Trophoblast cell (in vitro differentiated cells and primary cell): ENCODE measurements around the gene RAPGEF1.

ENCODE experiments used
- DNase-seq, 2 donors: peaks; one replicate each; pipeline ENCODE4 v3.0.0-alpha.2; 2016
- H2AFZ ChIP-seq: 2 replicates; pipeline ENCODE4 v1.6.1; 2013; ENCODE audit warnings: low read length, moderate library complexity, mild to moderate bottlenecking; ENCODE audit not compliant: insufficient read depth, poor library complexity
- H2AK5ac ChIP-seq: 2 replicates; pipeline ENCODE4 v1.6.1; 2013; ENCODE audit warnings: mild to moderate bottlenecking, low read length
- H2BK120ac ChIP-seq: 2 replicates; pipeline ENCODE4 v1.6.1; 2013; ENCODE audit warnings: low read length, mild to moderate bottlenecking, moderate library complexity; ENCODE audit not compliant: insufficient read depth, poor library complexity
- H2BK12ac ChIP-seq: 2 replicates; pipeline ENCODE4 v1.6.1; 2013; ENCODE audit warnings: mild to moderate bottlenecking, low read length, moderate library complexity
- H2BK5ac ChIP-seq: 2 replicates; pipeline ENCODE4 v1.6.1; 2013; ENCODE audit warnings: low read length, low read depth, moderate library complexity, mild to moderate bottlenecking; ENCODE audit not compliant: poor library complexity
- H3K14ac ChIP-seq: 2 replicates; pipeline ENCODE4 v1.6.1; 2013; ENCODE audit warnings: mild to moderate bottlenecking, low read length
- H3K18ac ChIP-seq: 2 replicates; pipeline ENCODE4 v1.6.1; 2013; ENCODE audit warnings: mild to moderate bottlenecking, low read length
- H3K23ac ChIP-seq: 2 replicates; pipeline ENCODE4 v1.6.1; 2013; ENCODE audit warnings: low read length
- H3K27ac ChIP-seq: 2 replicates; pipeline ENCODE4 v1.5.1; 2013; ENCODE audit warnings: low read depth, mild to moderate bottlenecking, inconsistent platforms, low read length, moderate library complexity
- H3K27me3 ChIP-seq: 2 replicates; pipeline ENCODE4 v1.6.1; 2013; ENCODE audit warnings: inconsistent platforms, mild to moderate bottlenecking, low read length, moderate library complexity; ENCODE audit not compliant: insufficient read depth
- H3K36me3 ChIP-seq, 2 experiments: 1 replicate in 1 of 2; 2 replicates in 1 of 2; pipeline ENCODE4 v1.6.1; 2013; ENCODE audit warnings: low read length in 2 of 2, mild to moderate bottlenecking in 2 of 2, moderate library complexity in 1 of 2; ENCODE audit not compliant: insufficient read depth in 2 of 2, control insufficient read depth in 1 of 2
- H3K4ac ChIP-seq: 2 replicates; pipeline ENCODE4 v1.6.1; 2013; ENCODE audit warnings: low read depth, mild to moderate bottlenecking, low read length, moderate library complexity
- H3K4me1 ChIP-seq, 2 experiments: 1 replicate in 1 of 2; 2 replicates in 1 of 2; pipeline ENCODE4 v1.6.1; 2013; ENCODE audit warnings: low read length in 2 of 2, mild to moderate bottlenecking in 2 of 2, moderate library complexity in 1 of 2; ENCODE audit not compliant: insufficient read depth in 2 of 2, control insufficient read depth in 1 of 2
- H3K4me2 ChIP-seq: 2 replicates; pipeline ENCODE4 v1.6.1; 2013; ENCODE audit warnings: inconsistent platforms, mild to moderate bottlenecking, low read length, moderate library complexity
- H3K4me3 ChIP-seq: 2 replicates; pipeline ENCODE4 v1.5.1; 2013; ENCODE audit warnings: mild to moderate bottlenecking, low read depth, low read length, inconsistent platforms
- H3K79me1 ChIP-seq: one replicate; pipeline ENCODE4 v1.6.1; 2013; ENCODE audit warnings: low read length
- H3K79me2 ChIP-seq: 2 replicates; pipeline ENCODE4 v1.6.1; 2013; ENCODE audit warnings: low read length, mild to moderate bottlenecking; ENCODE audit not compliant: control insufficient read depth, insufficient read depth, poor library complexity
- H3K9ac ChIP-seq: 2 replicates; pipeline ENCODE4 v1.6.1; 2013; ENCODE audit warnings: mild to moderate bottlenecking, low read length
- H3K9me3 ChIP-seq: 2 replicates; pipeline ENCODE4 v1.6.1; 2013; ENCODE audit warnings: low read depth, mild to moderate bottlenecking, control low read depth, inconsistent platforms, low read length; ENCODE audit not compliant: insufficient read depth
- H4K12ac ChIP-seq: 2 replicates; pipeline ENCODE4 v1.6.1; 2013; ENCODE audit warnings: low read depth, mild to moderate bottlenecking, low read length, moderate library complexity
- H4K8ac ChIP-seq: 2 replicates; pipeline ENCODE4 v1.6.1; 2013; ENCODE audit warnings: low read depth, mild to moderate bottlenecking, low read length, moderate library complexity
- H4K91ac ChIP-seq: one replicate; pipeline ENCODE4 v1.6.1; 2013; ENCODE audit warnings: low read depth, mild to moderate bottlenecking, low read length, moderate library complexity
- WGBS: extraction: QIAGEN DNeasy Blood & Tissue Kit; methylation state at CpG from one replicate; pipeline ENCODE4 v1.1.7; 2013; ENCODE audit warnings: missing lambda C conversion rate; ENCODE audit not compliant: insufficient read length, insufficient coverage; ENCODE audit errors: extremely low coverage; 5-methylcytosine and 5-hydroxymethylcytosine counted together

Gene RAPGEF1

DNA sequence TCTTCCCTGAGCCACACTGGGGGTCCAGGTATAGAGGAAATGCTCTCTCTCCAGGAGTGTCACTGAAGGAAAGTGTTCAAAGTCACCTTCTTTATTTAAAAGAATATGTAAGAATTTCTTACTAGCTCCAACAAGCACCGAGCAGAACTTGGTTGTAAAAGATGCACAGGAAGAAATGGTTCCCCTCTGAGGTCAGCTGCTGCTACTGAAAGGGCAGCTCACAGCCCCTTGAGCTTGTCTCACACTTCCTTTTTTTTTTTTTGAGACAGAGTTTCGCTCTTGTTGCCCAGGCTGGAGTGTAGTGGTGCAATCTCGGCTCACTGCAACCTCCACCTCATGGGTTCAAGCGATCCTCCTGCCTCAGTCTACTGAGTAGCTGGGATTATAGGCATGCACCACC lies 117.4 kb downstream of the RAPGEF1 start:
- H4K8ac ChIP-seq: no peak overlapping the region
- no peak overlapping the region for H3K4ac ChIP-seq
- no peak overlapping the region for H4K12ac ChIP-seq
- H3K36me3 ChIP-seq: peaks cover 64 to 75% of the 10 kb centered on the region in 2 experiments
- DNase-seq: no peak
- H3K79me1 ChIP-seq: no peaks in the 10 kb centered on the region
- H3K9ac ChIP-seq: no peak overlapping the region
- no peak overlapping the region for H2BK5ac ChIP-seq
- H3K27me3 ChIP-seq: no peaks in the 10 kb centered on the region
- no peak overlapping the region for H2AK5ac ChIP-seq
- no peak overlapping the region for H3K18ac ChIP-seq
- no peak overlapping the region for H2BK120ac ChIP-seq
- H2BK12ac ChIP-seq: no peak overlapping the region
- no peak overlapping the region for H3K14ac ChIP-seq
- no CpG with 5 or more reads among the region's 4 CpGs for WGBS
- no peak overlapping the region for H4K91ac ChIP-seq
- no peak overlapping the region for H2AFZ ChIP-seq
- H3K4me3 ChIP-seq: no peak overlapping the region
- no peaks in the 10 kb centered on the region for H3K79me2 ChIP-seq
- no peak overlapping the region for H3K4me2 ChIP-seq
- H3K23ac ChIP-seq: no peak overlapping the region
- no peaks in the 10 kb centered on the region for H3K9me3 ChIP-seq
- no peak overlapping the region for H3K27ac ChIP-seq
- peaks cover 13 to 14% of the 10 kb centered on the region in 2 experiments for H3K4me1 ChIP-seq

DNA sequence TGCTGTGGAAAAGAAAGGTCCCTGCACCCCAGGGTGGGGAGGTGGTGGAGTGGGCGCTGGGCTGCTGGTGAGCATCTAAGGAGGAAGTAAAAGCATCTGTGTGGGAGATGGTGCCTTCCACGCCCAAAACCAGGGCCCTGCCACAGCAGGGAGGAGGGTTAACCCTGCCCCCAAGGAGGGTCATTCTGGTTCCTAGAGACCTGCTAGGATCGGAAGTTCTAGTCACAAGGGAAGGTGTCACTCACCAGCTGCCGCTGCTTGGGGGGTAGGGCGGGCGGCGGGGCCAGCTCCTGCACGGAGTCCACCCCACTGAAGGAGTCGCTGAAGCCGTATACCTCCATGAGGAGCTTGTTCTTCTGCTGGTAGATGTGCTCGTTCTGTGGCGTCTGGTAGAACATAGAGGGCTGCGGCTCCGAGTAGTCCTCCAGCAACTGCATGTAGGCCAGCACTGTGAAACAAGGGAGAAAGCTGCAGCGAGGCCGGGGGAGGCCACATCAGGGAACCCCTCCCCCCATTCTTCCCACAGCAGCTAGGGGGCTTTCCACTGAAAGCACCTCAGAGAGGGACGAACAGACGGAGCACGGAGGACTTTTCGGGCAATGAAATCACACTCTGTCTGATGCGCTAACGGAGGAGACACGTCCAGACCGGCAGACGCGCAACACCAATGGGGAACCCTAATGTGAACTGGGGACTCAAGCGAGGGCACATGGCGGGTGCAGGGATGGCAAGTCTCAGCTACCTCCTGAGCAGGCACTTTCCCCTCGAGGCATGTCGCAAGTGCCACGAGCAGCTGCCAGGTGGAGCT lies 118.1 kb downstream of the RAPGEF1 start:
- no peak overlapping the region for H2BK120ac ChIP-seq
- H3K79me2 ChIP-seq: no peaks in the 10 kb centered on the region
- no peak overlapping the region for H2AK5ac ChIP-seq
- no peak overlapping the region for H4K8ac ChIP-seq
- no peak overlapping the region for H2BK12ac ChIP-seq
- no peak overlapping the region for H2AFZ ChIP-seq
- H3K18ac ChIP-seq: no peak overlapping the region
- H3K9me3 ChIP-seq: no peaks in the 10 kb centered on the region
- peaks cover 67 to 77% of the 10 kb centered on the region in 2 experiments for H3K36me3 ChIP-seq
- no peaks in the 10 kb centered on the region for H3K79me1 ChIP-seq
- no peak overlapping the region for H3K14ac ChIP-seq
- H4K91ac ChIP-seq: no peak overlapping the region
- no peak overlapping the region for H4K12ac ChIP-seq
- peaks cover 13 to 14% of the 10 kb centered on the region in 2 experiments for H3K4me1 ChIP-seq
- no peak overlapping the region for H3K4ac ChIP-seq
- no CpG with 5 or more reads among the region's 31 CpGs for WGBS
- no peak overlapping the region for H3K4me3 ChIP-seq
- no peak overlapping the region for H2BK5ac ChIP-seq
- H3K27me3 ChIP-seq: no peaks in the 10 kb centered on the region
- no peak overlapping the region for H3K4me2 ChIP-seq
- H3K9ac ChIP-seq: no peak overlapping the region
- H3K23ac ChIP-seq: no peak overlapping the region
- no peak overlapping the region for H3K27ac ChIP-seq
- DNase-seq: no peak

DNA sequence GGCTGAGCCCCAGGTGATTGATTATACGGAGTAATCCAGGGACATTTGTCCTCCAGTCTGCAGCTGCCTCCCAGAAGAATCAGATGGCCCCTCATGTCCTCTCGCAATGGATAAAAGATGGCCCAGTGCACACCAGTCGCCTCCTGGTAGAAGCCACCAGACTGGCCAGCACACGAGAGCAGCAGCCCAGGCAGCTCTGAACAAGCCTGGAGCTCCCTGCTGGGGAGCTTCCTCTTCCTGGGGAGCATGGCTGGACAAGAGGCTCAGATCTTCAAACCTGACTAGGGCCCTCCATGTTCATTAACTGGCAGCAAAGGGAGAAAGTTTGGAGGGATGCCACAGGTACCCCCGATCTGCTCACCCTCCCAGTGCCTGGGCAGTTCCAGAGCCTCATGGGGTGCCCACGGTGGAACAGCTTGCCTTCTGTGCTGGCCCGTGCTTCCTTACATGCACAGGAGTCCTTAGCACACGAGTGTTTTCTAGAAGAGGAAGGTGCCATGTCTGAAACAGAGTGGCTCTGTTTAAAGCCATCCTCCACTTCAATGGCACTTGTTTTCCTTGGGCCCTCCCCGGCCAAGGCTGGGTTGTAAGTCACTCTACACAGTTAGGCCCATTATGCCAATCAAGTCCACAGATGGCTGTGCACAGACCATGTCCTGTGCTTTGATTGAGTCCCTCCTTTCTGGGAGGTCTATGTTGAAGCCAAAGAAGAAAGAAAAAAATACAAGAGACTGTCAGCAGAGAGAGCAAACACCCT lies 118.9 kb downstream of the RAPGEF1 start:
- Histone ChIP-seq H3K9me3 (no peaks in the 10 kb centered on the region), H3K14ac (no peak overlapping the region), H3K4me2 (no peak overlapping the region), H3K4me1 (peaks cover 9 to 11% of the 10 kb centered on the region in 2 experiments), H3K27ac (no peak overlapping the region), H2AFZ (no peak overlapping the region), H3K79me1 (no peaks in the 10 kb centered on the region), H2BK12ac (no peak overlapping the region), H3K79me2 (no peaks in the 10 kb centered on the region), H3K36me3 (peaks cover 63 to 79% of the 10 kb centered on the region in 2 experiments), H3K23ac (no peak overlapping the region), H2BK5ac (no peak overlapping the region), H3K18ac (no peak overlapping the region), H3K4me3 (no peak overlapping the region), H4K8ac (no peak overlapping the region), H2BK120ac (no peak overlapping the region), H4K91ac (no peak overlapping the region), H4K12ac (no peak overlapping the region), H3K27me3 (no peaks in the 10 kb centered on the region), H3K9ac (no peak overlapping the region), H3K4ac (no peak overlapping the region), H2AK5ac (no peak overlapping the region)
- WGBS: no CpG with 5 or more reads among the region's 9 CpGs
- DNase-seq: no peak

DNA sequence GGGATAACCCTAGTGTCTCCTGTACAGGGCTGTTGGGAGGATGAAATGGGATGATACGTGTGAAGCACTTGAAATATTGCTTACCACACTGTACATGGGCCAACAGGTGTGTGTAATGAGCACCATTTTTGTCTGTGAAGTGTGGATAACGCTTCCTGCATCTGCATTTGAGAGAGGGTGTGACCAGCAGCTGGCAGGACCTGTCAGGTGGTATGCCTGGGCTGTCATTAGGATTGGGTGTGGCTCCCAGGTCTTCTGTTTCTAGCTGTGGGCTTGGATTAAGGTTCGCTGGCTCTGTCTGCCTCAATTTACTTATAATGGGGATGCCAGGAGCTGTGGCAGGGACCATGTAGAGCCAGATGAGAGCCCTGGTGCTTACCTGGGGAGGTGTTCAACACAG lies 120.2 kb downstream of the RAPGEF1 start:
- WGBS: no CpG with 5 or more reads among the region's 3 CpGs

More for the DNA sequence above, 120.2 kb downstream of the RAPGEF1 start:
- Histone ChIP-seq H2BK5ac (no peak overlapping the region), H3K79me2 (no peaks in the 10 kb centered on the region), H2AK5ac (no peak overlapping the region), H4K12ac (no peak overlapping the region), H3K27ac (no peak overlapping the region), H2BK120ac (no peak overlapping the region), H2AFZ (no peak overlapping the region), H3K14ac (no peak overlapping the region), H3K79me1 (no peaks in the 10 kb centered on the region), H4K91ac (no peak overlapping the region), H3K4me2 (no peak overlapping the region), H2BK12ac (no peak overlapping the region), H3K18ac (no peak overlapping the region), H4K8ac (no peak overlapping the region), H3K4me3 (no peak overlapping the region), H3K23ac (no peak overlapping the region), H3K4ac (no peak overlapping the region), H3K36me3 (peaks cover 63 to 76% of the 10 kb centered on the region in 2 experiments), H3K9me3 (no peaks in the 10 kb centered on the region), H3K4me1 (peaks cover under 1% of the 10 kb centered on the region in 2 experiments), H3K9ac (no peak overlapping the region), H3K27me3 (no peaks in the 10 kb centered on the region)
- no peak for DNase-seq
